Breast epithelium (tissue), 4 donors: ENCODE measurements around the gene VDAC2. TPM values are rescaled to one million over a fixed set of nuclear protein-coding genes. Genes with fewer than 3 reads are reported as not detected.

Experiments used
- DNase-seq, 2 donors: peaks; one replicate each; pipeline ENCODE4 v3.0.0-alpha.2; 2019; ENCODE audit warnings: low spot score in 2 of 2
- H3K27ac ChIP-seq, 2 donors: fragments of 200-600 bp; sonication (generic) in 1 of 2; one replicate each; pipeline ENCODE4 v1.5.1; 2016 to 2019; ENCODE audit warnings: mild to moderate bottlenecking in 1 of 2
- H3K27me3 ChIP-seq, 2 donors: fragments of 200-600 bp; sonication (generic) in 1 of 2; one replicate each; pipeline versions ENCODE4 v1.5.1 to v1.6.0; 2017 to 2019; ENCODE audit warnings: control low read depth in 1 of 2, mild to moderate bottlenecking in 1 of 2
- H3K36me3 ChIP-seq: fragments of 200-600 bp; one replicate; pipeline ENCODE4 v1.5.1; 2019
- H3K4me1 ChIP-seq, 2 donors: fragments of 200-600 bp; sonication (generic); one replicate each; pipeline ENCODE4 v1.5.1; 2016 to 2019; ENCODE audit warnings: control low read depth in 1 of 2
- H3K4me3 ChIP-seq, 3 donors: fragments of 200-600 bp; sonication (generic); 1 replicate in 2 of 3; 2 replicates in 1 of 3; pipeline ENCODE4 v1.5.1; 2016 to 2019; ENCODE audit warnings: mild to moderate bottlenecking in 3 of 3, moderate library complexity in 2 of 3
- H3K9me3 ChIP-seq, 2 donors: fragments of 200-600 bp; sonication (generic) in 1 of 2; one replicate each; pipeline ENCODE4 v1.5.1; 2016 to 2019; ENCODE audit warnings: control low read depth in 1 of 2
- POLR2A ChIP-seq: fragments of 450-650 bp; IDR thresholded peaks from one replicate; pipeline ENCODE4 v1.6.1; 2016; ENCODE audit warnings: antibody characterized with exemption, mild to moderate bottlenecking, moderate library complexity
- POLR2AphosphoS5 ChIP-seq, 3 donors: sonication (generic); formaldehyde crosslinking; IDR thresholded peaks; one replicate each; pipeline ENCODE4 v1.6.1; 2017; ENCODE audit warnings: antibody characterized with exemption in 3 of 3
- intact Hi-C: fragments of 100-400 bp; cut with DNase I; formaldehyde crosslinking; loops from one replicate; pipeline ENCODE4 v1.15.1; 2023; ENCODE audit warnings: low total_unique reads
- total RNA-seq, 3 donors: library from RNA; depleted of rRNA; stranded (reverse); fragments of >200 nt; gene quantifications; one replicate each; pipeline ENCODE4 v1.1.0, GENCODE V29; 2016
- TF ChIP-seq, protein P1 (sequence below), 3 donors: fragments of 450-650 bp; IDR thresholded peaks; one replicate each; pipeline ENCODE4 v1.5.1; 2016 to 2017; ENCODE audit warnings: antibody characterized with exemption in 3 of 3, mild to moderate bottlenecking in 3 of 3, moderate library complexity in 3 of 3

The VDAC2 gene
- total RNA-seq, 3 donors from 2014 or later: 86.2 to 127 (median 91.6) TPM

DNA sequence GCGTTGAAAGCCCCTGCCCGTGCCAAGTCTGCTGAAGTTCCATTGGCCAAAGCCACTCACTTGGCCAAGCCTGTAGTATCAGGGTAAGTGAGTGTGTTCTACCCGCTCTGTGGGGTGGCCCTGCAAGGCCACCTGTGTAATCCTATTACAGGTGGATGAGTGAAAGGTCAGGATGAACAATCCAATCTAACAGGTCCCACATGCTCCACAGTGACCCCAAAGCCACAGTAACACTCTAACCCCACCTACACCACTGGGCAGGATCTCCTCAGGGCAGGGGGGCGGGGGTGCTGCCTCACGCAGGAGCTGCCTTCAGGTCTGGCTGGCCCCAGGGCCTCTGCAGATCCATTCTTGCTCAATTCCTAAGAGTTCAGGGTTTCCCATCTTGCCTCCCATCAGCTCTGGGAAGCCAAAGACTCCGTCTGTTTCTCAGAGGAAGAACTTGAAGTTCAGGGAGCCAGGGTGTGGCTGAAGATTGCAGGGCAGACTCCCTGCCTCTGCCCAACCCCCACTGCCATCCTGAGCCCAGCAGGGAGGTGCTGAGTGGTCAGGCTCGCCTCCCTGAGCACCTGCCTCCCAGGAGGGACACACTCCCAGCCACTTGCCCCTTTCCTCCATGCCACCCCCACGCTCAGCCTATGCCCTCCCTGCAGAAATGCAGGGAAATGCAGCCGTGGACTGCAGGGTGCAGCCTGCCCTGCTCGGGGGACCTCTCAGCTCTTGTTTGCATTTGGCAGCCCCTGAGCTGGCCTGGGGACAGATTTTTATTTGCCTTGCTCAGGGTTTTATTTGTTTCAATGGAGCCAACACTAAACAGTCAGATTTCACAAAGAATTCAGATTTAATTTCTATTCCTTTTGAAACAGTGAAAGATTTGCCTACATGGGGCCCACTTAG, 35.0 kb downstream of the VDAC2 start:
- no peak for DNase-seq
- TF ChIP-seq, protein P1, sequence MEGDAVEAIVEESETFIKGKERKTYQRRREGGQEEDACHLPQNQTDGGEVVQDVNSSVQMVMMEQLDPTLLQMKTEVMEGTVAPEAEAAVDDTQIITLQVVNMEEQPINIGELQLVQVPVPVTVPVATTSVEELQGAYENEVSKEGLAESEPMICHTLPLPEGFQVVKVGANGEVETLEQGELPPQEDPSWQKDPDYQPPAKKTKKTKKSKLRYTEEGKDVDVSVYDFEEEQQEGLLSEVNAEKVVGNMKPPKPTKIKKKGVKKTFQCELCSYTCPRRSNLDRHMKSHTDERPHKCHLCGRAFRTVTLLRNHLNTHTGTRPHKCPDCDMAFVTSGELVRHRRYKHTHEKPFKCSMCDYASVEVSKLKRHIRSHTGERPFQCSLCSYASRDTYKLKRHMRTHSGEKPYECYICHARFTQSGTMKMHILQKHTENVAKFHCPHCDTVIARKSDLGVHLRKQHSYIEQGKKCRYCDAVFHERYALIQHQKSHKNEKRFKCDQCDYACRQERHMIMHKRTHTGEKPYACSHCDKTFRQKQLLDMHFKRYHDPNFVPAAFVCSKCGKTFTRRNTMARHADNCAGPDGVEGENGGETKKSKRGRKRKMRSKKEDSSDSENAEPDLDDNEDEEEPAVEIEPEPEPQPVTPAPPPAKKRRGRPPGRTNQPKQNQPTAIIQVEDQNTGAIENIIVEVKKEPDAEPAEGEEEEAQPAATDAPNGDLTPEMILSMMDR (IDR thresholded peaks at IDR 0.05): no peak
- TF ChIP-seq POLR2A: no peak
- TF ChIP-seq POLR2AphosphoS5 (IDR thresholded peaks at IDR 0.05): no peak
- intact Hi-C loops: no loop called here
- H3K27me3 ChIP-seq: no peaks in the 10 kb centered on the region
- H3K9me3 ChIP-seq: no peaks in the 10 kb centered on the region
- no peaks in the 10 kb centered on the region for H3K36me3 ChIP-seq
- no peaks in the 10 kb centered on the region for H3K4me1 ChIP-seq
- no peak overlapping the region for H3K4me3 ChIP-seq
- H3K27ac ChIP-seq: peak overlapping the region in 1 of 2 donors; percentile 82

DNA sequence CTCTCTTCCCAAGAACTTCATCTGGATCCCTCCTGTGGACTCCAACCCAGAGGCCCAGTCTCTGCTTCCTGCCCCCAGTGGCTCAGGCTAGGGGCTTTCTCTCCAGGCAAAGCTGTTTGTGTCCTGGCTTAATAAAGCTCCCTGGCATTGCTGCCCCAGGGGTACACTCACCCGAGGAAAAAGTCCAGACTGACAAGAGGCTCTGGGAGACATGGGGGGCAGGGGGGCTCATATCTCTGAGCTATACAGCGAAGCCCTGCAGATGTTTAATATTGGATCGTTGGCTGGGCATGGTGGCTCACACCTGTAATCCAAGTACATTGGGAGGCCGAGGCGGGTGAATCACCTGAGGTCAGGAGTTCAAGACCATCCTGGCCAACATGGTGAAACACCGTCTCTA, 35.9 kb downstream of the VDAC2 start:
- no peak for DNase-seq
- TF ChIP-seq POLR2AphosphoS5 (IDR thresholded peaks at IDR 0.05): no peak
- TF ChIP-seq, protein P1 (IDR thresholded peaks at IDR 0.05): no peak
- TF ChIP-seq POLR2A: no peak
- Histone ChIP-seq H3K9me3 (no peaks in the 10 kb centered on the region), H3K36me3 (no peaks in the 10 kb centered on the region), H3K4me3 (no peak overlapping the region), H3K4me1 (no peaks in the 10 kb centered on the region), H3K27ac (no peak overlapping the region), H3K27me3 (no peaks in the 10 kb centered on the region)
- intact Hi-C loops: no loop called here

DNA sequence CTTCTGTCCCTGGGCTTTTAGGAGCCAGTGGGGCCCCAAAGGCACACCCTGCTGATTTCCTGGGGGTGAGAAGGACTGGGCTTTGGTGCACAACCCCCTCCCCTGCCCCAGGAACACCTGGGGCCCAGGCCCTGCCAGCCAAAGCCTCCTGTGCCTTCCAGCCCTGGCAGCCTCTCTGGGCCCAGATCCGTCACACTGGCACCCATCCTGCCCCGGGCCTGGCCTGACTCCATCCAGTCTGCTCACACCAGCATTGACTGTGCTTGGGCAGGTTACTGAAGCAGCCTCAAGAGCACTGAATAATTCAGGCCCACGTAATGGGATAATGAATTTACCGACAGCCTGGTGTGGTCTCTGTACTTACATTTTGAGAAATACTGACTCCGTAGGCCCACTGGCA, 37.2 kb downstream of the VDAC2 start:
- H3K27me3 ChIP-seq: no peaks in the 10 kb centered on the region
- no peak overlapping the region for H3K27ac ChIP-seq
- no peak for DNase-seq
- H3K4me1 ChIP-seq: no peaks in the 10 kb centered on the region
- H3K9me3 ChIP-seq: peaks cover 0 to 4% of the 10 kb centered on the region in 2 donors
- no peaks in the 10 kb centered on the region for H3K36me3 ChIP-seq
- no peak for TF ChIP-seq POLR2A
- TF ChIP-seq, protein P1 (IDR thresholded peaks at IDR 0.05): no peak
- no peak for TF ChIP-seq POLR2AphosphoS5 (IDR thresholded peaks at IDR 0.05)
- intact Hi-C loops: no loop called here
- no peak overlapping the region for H3K4me3 ChIP-seq

DNA sequence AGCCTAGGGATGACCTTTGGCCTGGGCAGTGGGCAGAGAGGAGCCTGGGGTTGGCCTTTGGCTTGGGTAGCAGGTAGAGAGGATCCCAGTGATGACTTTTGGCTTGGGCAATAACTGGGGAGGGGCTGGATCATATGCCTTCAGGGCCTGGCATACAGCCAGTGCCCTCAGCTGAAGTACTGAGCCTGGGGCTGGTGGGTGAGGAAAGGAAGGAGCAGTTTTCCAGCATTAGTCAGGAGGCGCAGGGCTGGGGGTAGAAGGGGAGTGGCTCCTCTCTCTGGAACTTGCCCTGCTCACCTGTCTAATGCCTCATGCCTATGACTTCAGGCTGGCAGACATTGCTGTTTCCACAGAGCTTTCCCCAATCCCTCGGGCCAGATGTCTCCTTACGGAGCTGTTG, 40.3 kb downstream of the VDAC2 start:
- peaks cover 3 to 27% of the 10 kb centered on the region in 2 donors for H3K9me3 ChIP-seq
- no peaks in the 10 kb centered on the region for H3K27me3 ChIP-seq
- DNase-seq: no peak
- no peak overlapping the region for H3K4me3 ChIP-seq
- intact Hi-C loops: no loop called here
- no peaks in the 10 kb centered on the region for H3K36me3 ChIP-seq
- no peak for TF ChIP-seq POLR2AphosphoS5 (IDR thresholded peaks at IDR 0.05)
- no peak for TF ChIP-seq POLR2A
- TF ChIP-seq, protein P1 (IDR thresholded peaks at IDR 0.05): no peak
- no peak overlapping the region for H3K27ac ChIP-seq
- H3K4me1 ChIP-seq: no peaks in the 10 kb centered on the region
